ENCODE results near the gene PFKFB3. TPM values are rescaled to one million over a fixed set of nuclear protein-coding genes. Genes with fewer than 3 reads are reported as not detected.

The PFKFB3 gene
- total RNA-seq, 1 experiment from 2014 or later, result 36.8 TPM

- H3K4me2 ChIP-seq (ENCODE audit: insufficient read depth, insufficient read length, low read length), result no peak overlapping the region
- no peak overlapping the region for H3K18ac ChIP-seq (ENCODE audit: insufficient read length, low read depth, low read length)
- H4K91ac ChIP-seq (ENCODE audit: insufficient read length, low read depth, low read length), result no peak overlapping the region
- TF ChIP-seq CTCF (conservative IDR thresholded peaks at IDR 0.05), result no peak
- no peak overlapping the region for H2BK12ac ChIP-seq (ENCODE audit: insufficient read length, low read depth, low read length)
- no peak overlapping the region for H2BK15ac ChIP-seq (ENCODE audit: low read depth, low read length)
- no CpG with 5 or more reads among the region's 11 CpGs for WGBS (ENCODE audit: extremely low coverage, insufficient read length, low lambda C conversion rate)
- H4K20me1 ChIP-seq (ENCODE audit: control insufficient read depth, insufficient read depth, insufficient read length), result no peaks in the 10 kb centered on the region
- no peak overlapping the region for H2AK5ac ChIP-seq (ENCODE audit: insufficient read length, low read length)
- no peaks in the 10 kb centered on the region for H3K79me2 ChIP-seq (ENCODE audit: insufficient read depth, low read length)
- H2BK20ac ChIP-seq (ENCODE audit: low read depth, low read length, poor library complexity, severe bottlenecking), result no peak overlapping the region
- peaks cover 3 to 7% of the 10 kb centered on the region in 2 experiments; a peak in 2 of 4 replicates for H3K4me1 Mint-ChIP-seq
- no peak overlapping the region for H3K27ac ChIP-seq (ENCODE audit: insufficient read length, low read depth, low read length)
- no peaks in the 10 kb centered on the region; a peak in 1 of 5 replicates for H3K9me3 Mint-ChIP-seq
- H3T11ph ChIP-seq (ENCODE audit: low read length), result no peak overlapping the region
- no peaks in the 10 kb centered on the region for H3K36me3 Mint-ChIP-seq (ENCODE audit: insufficient read depth in 1 of 3, low read depth in 3 of 3)
- no peak overlapping the region for H3K4me3 Mint-ChIP-seq
- no peak overlapping the region for H2BK5ac ChIP-seq (ENCODE audit: insufficient read length, low read length)
- no peak for DNase-seq
- H3K23ac ChIP-seq (ENCODE audit: insufficient read length, low read depth, low read length), result no peak overlapping the region
- H4K8ac ChIP-seq (replicated peaks; ENCODE audit: insufficient read length, low read depth, low read length), result no peak overlapping the region
- no peak overlapping the region for H4K5ac ChIP-seq (ENCODE audit: insufficient read length, low read depth, low read length)
- H3K4me1 ChIP-seq (ENCODE audit: insufficient read depth, low read length), result no peaks in the 10 kb centered on the region
- H3K9ac ChIP-seq (ENCODE audit: extremely low read depth, insufficient read length, low read length), result no peak overlapping the region
- H3K23me2 ChIP-seq (ENCODE audit: insufficient read length, low read depth, low read length, poor library complexity, severe bottlenecking), result no peaks in the 10 kb centered on the region
- no peak overlapping the region for H3K4ac ChIP-seq (ENCODE audit: low read depth, low read length)
- no peak overlapping the region for H3K14ac ChIP-seq (ENCODE audit: insufficient read depth, low read length)
- H3K56ac ChIP-seq (ENCODE audit: insufficient read length, low read depth, low read length), result no peak overlapping the region
- no peaks in the 10 kb centered on the region; the same call in 1 of the 2 replicates for H3K27me3 Mint-ChIP-seq (ENCODE audit: low read depth)
- H3K79me1 ChIP-seq (ENCODE audit: insufficient read depth, low read depth, low read length, poor library complexity, severe bottlenecking), result no peaks in the 10 kb centered on the region
- H3K27ac Mint-ChIP-seq, result no peak overlapping the region; a peak in 1 of 7 replicates
- H2BK120ac ChIP-seq (ENCODE audit: low read depth, low read length, poor library complexity, severe bottlenecking), result no peak overlapping the region
- H3K27me3 ChIP-seq (ENCODE audit: insufficient read depth, low read length), result no peaks in the 10 kb centered on the region
- H3K9me3 ChIP-seq (ENCODE audit: control insufficient read depth, low read depth, low read length), result no peaks in the 10 kb centered on the region
- no peak overlapping the region for H2AFZ ChIP-seq (ENCODE audit: low read length)
Measured at GRCh38 chr10:6273351-6273750, 70.6 kb downstream of the PFKFB3 start.

Data from H9 (cell line).